IMR-90 (cell line): ENCODE data around the gene NXN. TPM values are rescaled to one million over a fixed set of nuclear protein-coding genes. Genes with fewer than 3 reads are reported as not detected.

Source experiments
- ATAC-seq: fragments of 200-7000 bp; cut with Tn5 transposase; 2 replicates; pipeline ENCODE4 v1.9.1; 2020; ENCODE audit warnings: low read depth, mild to moderate bottlenecking, moderate library complexity
- BruUV-seq: library from RNA; stranded (reverse); fragments of 400-500 nt; replicated peaks from 2 replicates; lab custom pipeline; 2021; lab: Mats Ljungman, UMichigan
- CTCF ChIA-PET: fragments of 300-600 bp; formaldehyde crosslinking; extraction: SDS; loops from one replicate; lab custom pipeline; 2021; ENCODE audit warnings: antibody characterized with exemption; lab: Yijun Ruan, JAX
- POLR2A ChIA-PET: fragments of 300-600 bp; sonication (Branson Sonifier 250); formaldehyde crosslinking; loops from one replicate; lab custom pipeline; 2022; ENCODE audit warnings: antibody characterized with exemption; ENCODE audit not compliant: unreplicated experiment; lab: Charles Lee
- DNase-seq: peaks from one replicate; pipeline ENCODE4 v3.0.0; 2013
- H2AFZ ChIP-seq: replicated peaks from 2 replicates; pipeline ENCODE3; 2013; ENCODE audit warnings: low read length, mild to moderate bottlenecking; ENCODE audit not compliant: poor library complexity
- H2AK5ac ChIP-seq: 2 replicates; pipeline ENCODE4 v1.6.1; 2013; ENCODE audit warnings: low read depth, low read length, inconsistent platforms
- H2AK9ac ChIP-seq: replicated peaks from 2 replicates; pipeline ENCODE3; 2013; ENCODE audit warnings: mild to moderate bottlenecking, low read depth, low read length, moderate library complexity; ENCODE audit not compliant: poor library complexity
- H2BK120ac ChIP-seq: 2 replicates; pipeline ENCODE4 v1.6.1; 2013; ENCODE audit warnings: low read depth, low read length, inconsistent platforms
- H2BK15ac ChIP-seq: 3 replicates; pipeline ENCODE4 v1.6.1; 2013; ENCODE audit warnings: low read depth, low read length, inconsistent platforms
- H2BK20ac ChIP-seq: 2 replicates; pipeline ENCODE4 v1.6.1; 2013; ENCODE audit warnings: low read depth, mild to moderate bottlenecking, inconsistent platforms, low read length, moderate library complexity
- H2BK5ac ChIP-seq: 2 replicates; pipeline ENCODE4 v1.6.1; 2013; ENCODE audit warnings: mild to moderate bottlenecking, low read depth, low read length, inconsistent platforms; ENCODE audit not compliant: poor library complexity, severe bottlenecking
- H3K14ac ChIP-seq: replicated peaks from 2 replicates; pipeline ENCODE4 v1.6.1; 2013; ENCODE audit warnings: low read depth, low read length, inconsistent platforms
- H3K18ac ChIP-seq: 2 replicates; pipeline ENCODE4 v1.6.1; 2013; ENCODE audit warnings: low read depth, low read length, control low read depth
- H3K23ac ChIP-seq: 2 replicates; pipeline ENCODE4 v1.6.1; 2013; ENCODE audit warnings: low read depth, low read length, inconsistent platforms
- H3K27ac ChIP-seq: 2 replicates; pipeline ENCODE4 v1.5.1; 2013; ENCODE audit warnings: mild to moderate bottlenecking, control low read depth, low read length; ENCODE audit not compliant: insufficient read depth
- H3K27me3 ChIP-seq: 2 replicates; pipeline ENCODE4 v1.6.1; 2013; ENCODE audit warnings: low read length; ENCODE audit not compliant: control insufficient read depth, insufficient read depth
- H3K36me3 ChIP-seq: 2 replicates; pipeline ENCODE4 v1.6.1; 2013; ENCODE audit warnings: low read length, mixed read lengths; ENCODE audit not compliant: control insufficient read depth, insufficient read depth
- H3K4ac ChIP-seq: 2 replicates; pipeline ENCODE4 v1.6.1; 2013; ENCODE audit warnings: low read depth, low read length, inconsistent platforms
- H3K4me1 ChIP-seq: 2 replicates; pipeline ENCODE4 v1.6.1; 2013; ENCODE audit warnings: low read length, mixed read lengths; ENCODE audit not compliant: control insufficient read depth, insufficient read depth
- H3K4me2 ChIP-seq: 2 replicates; pipeline ENCODE4 v1.6.1; 2013; ENCODE audit warnings: low read depth, mild to moderate bottlenecking, control low read depth, low read length, moderate library complexity
- H3K4me3 ChIP-seq: 2 replicates; pipeline ENCODE4 v1.5.1; 2013; ENCODE audit warnings: low read depth, mild to moderate bottlenecking, control low read depth, low read length, moderate library complexity; ENCODE audit not compliant: insufficient read depth
- H3K56ac ChIP-seq: 2 replicates; pipeline ENCODE4 v1.6.1; 2013; ENCODE audit warnings: low read length, inconsistent platforms; ENCODE audit not compliant: insufficient read depth; ENCODE audit errors: extremely low read depth
- H3K79me1 ChIP-seq, 2 experiments: 2 replicates each; pipeline ENCODE4 v1.6.1; 2013; ENCODE audit warnings: low read length in 2 of 2, inconsistent platforms in 1 of 2, low read depth in 1 of 2
- H3K9ac ChIP-seq: 2 replicates; pipeline ENCODE4 v1.6.1; 2013; ENCODE audit warnings: low read depth, low read length, control low read depth
- H3K9me1 ChIP-seq: 2 replicates; pipeline ENCODE4 v1.6.1; 2013; ENCODE audit warnings: low read length, inconsistent platforms; ENCODE audit not compliant: insufficient read depth
- H3K9me3 ChIP-seq: 2 replicates; pipeline ENCODE4 v1.6.1; 2013; ENCODE audit warnings: low read length; ENCODE audit not compliant: control insufficient read depth, insufficient read depth
- H4K20me1 ChIP-seq: 2 replicates; pipeline ENCODE4 v1.6.1; 2013; ENCODE audit warnings: low read length, inconsistent platforms; ENCODE audit not compliant: insufficient read depth
- H4K5ac ChIP-seq: 2 replicates; pipeline ENCODE4 v1.6.1; 2013; ENCODE audit warnings: mild to moderate bottlenecking, low read depth, low read length, control low read depth
- H4K8ac ChIP-seq, 2 experiments: 2 replicates each; pipeline ENCODE4 v1.6.1; 2013; ENCODE audit warnings: low read depth in 2 of 2, low read length in 2 of 2, control low read depth in 1 of 2, inconsistent platforms in 1 of 2
- H4K91ac ChIP-seq: 2 replicates; pipeline ENCODE4 v1.6.1; 2013; ENCODE audit warnings: low read depth, low read length, inconsistent platforms; ENCODE audit not compliant: insufficient read depth
- BHLHE40 ChIP-seq: fragments of 150-350 bp; IDR thresholded peaks from 2 replicates; pipeline ENCODE4 v1.6.1; 2016; ENCODE audit warnings: mild to moderate bottlenecking, low read depth, low read length
- CEBPB ChIP-seq: IDR thresholded peaks from 2 replicates; pipeline ENCODE4 v1.6.1; 2012; ENCODE audit warnings: low read depth, low read length, improper control_type of control experiment
- CHD1 ChIP-seq: IDR thresholded peaks from 2 replicates; pipeline ENCODE4 v1.6.1; 2012; ENCODE audit warnings: low read depth, low read length, improper control_type of control experiment
- FOS ChIP-seq: fragments of 150-350 bp; IDR thresholded peaks from 2 replicates; pipeline ENCODE4 v1.6.1; 2016; ENCODE audit warnings: low read depth, low read length
- MAZ ChIP-seq: IDR thresholded peaks from 2 replicates; pipeline ENCODE4 v1.6.1; 2012; ENCODE audit warnings: low read depth, mild to moderate bottlenecking, low read length, improper control_type of control experiment, moderate library complexity, borderline replicate concordance
- MXI1 ChIP-seq: IDR thresholded peaks from 2 replicates; pipeline ENCODE4 v1.6.1; 2012; ENCODE audit warnings: low read depth, mild to moderate bottlenecking, low read length, moderate library complexity, borderline replicate concordance
- NFE2L2 ChIP-seq: fragments of 150-350 bp; IDR thresholded peaks from 2 replicates; pipeline ENCODE4 v1.6.1; 2016; ENCODE audit warnings: low read depth, mild to moderate bottlenecking, low read length
- POLR2A ChIP-seq: IDR thresholded peaks from 2 replicates; pipeline ENCODE4 v1.6.1; 2012; ENCODE audit warnings: mild to moderate bottlenecking, low read depth, low read length
- RAD21 ChIP-seq: IDR thresholded peaks from 2 replicates; pipeline ENCODE4 v1.6.1; 2012; ENCODE audit warnings: low read length, improper control_type of control experiment
- RCOR1 ChIP-seq: IDR thresholded peaks from 2 replicates; pipeline ENCODE4 v1.6.1; 2012; ENCODE audit warnings: mild to moderate bottlenecking, low read length, improper control_type of control experiment; ENCODE audit not compliant: insufficient replicate concordance
- RFX5 ChIP-seq: IDR thresholded peaks from 2 replicates; pipeline ENCODE4 v1.8.0; 2012; ENCODE audit warnings: low read depth, mild to moderate bottlenecking, low read length, moderate library complexity
- SMC3 ChIP-seq: fragments of 150-350 bp; IDR thresholded peaks from 2 replicates; pipeline ENCODE4 v1.6.1; 2016; ENCODE audit warnings: low read depth, mild to moderate bottlenecking, antibody characterized with exemption, low read length, moderate library complexity
- WGBS, 2 experiments: methylation state at CpG; one replicate each; pipeline versions ENCODE4 v1.1.5 to v1.1.7; 2013; ENCODE audit warnings: missing lambda C conversion rate in 2 of 2; ENCODE audit not compliant: insufficient read length in 1 of 2; ENCODE audit errors: extremely low coverage in 2 of 2; 5-methylcytosine and 5-hydroxymethylcytosine counted together
- dilution Hi-C: fragments of 300-500 bp; cut with HindIII; formaldehyde crosslinking; loops from one replicate; pipeline ENCODE4 v1.14.3; 2018; ENCODE audit warnings: low sequenced_read_pairs; ENCODE audit not compliant: unreplicated experiment
- in situ Hi-C: fragments of 300-500 bp; cut with MboI; formaldehyde crosslinking; loops from 3 replicates; pipeline ENCODE4 v1.14.3; 2019; ENCODE audit warnings: low sequenced_read_pairs, inconsistent platforms, mixed read lengths
- intact Hi-C: fragments of 100-400 bp; cut with micrococcal nuclease; formaldehyde crosslinking; loops from 2 replicates; pipeline ENCODE4 v1.10.0; 2022
- polyA plus RNA-seq, 3 experiments: library from polyadenylated mRNA; depleted of rRNA; stranded (reverse); fragments of >200 nt; gene quantifications; 2 replicates each; pipeline ENCODE4 v1.2.3, GENCODE V29; 2012; ENCODE audit warnings: low replicate concordance in 1 of 3
- total RNA-seq: library from RNA; depleted of rRNA; stranded (reverse); fragments of >200 nt; gene quantifications from 2 replicates; pipeline ENCODE4 v1.2.3, GENCODE V29; 2012
- TF ChIP-seq, protein P1 (sequence below): fragments of 150-350 bp; IDR thresholded peaks from 2 replicates; pipeline ENCODE4 v1.6.1; 2016; ENCODE audit warnings: low read depth, mild to moderate bottlenecking, low read length, moderate library complexity, borderline replicate concordance
- TF ChIP-seq, protein P2 (sequence below): conservative IDR thresholded peaks from 2 replicates; pipeline ENCODE4 v1.5.1; 2012; ENCODE audit warnings: mild to moderate bottlenecking, low read depth, low read length, improper control_type of control experiment
- TF ChIP-seq, protein P3 (sequence below): fragments of 150-350 bp; IDR thresholded peaks from 2 replicates; pipeline ENCODE4 v1.6.1; 2017; ENCODE audit warnings: mild to moderate bottlenecking, antibody characterized with exemption, low read length, low read depth

NXN gene
- total and polyA plus RNA-seq, 2 of the 4 experiments (the other 2 are of a cell fraction): 52.5 to 116 TPM

DNA sequence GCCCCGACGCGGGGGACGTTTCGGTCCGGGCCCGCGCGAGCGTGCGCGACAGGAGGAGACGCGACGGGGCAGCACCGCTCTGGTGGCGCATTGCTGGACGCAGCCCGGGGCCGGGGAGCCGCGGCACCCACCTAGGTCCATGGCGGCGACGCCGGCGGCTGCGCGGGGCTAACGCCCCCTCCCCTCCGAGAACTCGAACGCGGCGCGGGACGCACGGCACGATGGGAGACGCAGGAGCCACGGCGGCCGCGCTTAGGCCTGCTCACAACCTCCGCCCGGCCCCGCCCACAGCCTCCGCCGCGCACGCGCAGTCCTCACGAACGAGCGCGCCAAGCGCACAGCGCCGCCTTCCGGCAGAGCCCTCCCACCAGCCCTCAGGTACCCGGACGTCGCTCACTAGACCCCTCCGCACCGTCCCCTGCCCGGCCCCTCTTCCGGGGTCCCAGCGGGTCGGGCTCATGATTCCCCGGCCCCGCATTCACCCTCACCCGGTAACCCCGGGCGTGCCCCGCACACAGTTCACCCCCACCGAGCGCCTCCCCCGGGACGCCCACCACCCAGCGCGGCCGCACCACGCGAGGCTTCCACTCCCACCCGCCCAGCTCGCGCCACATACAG lies 227.5 kb downstream of the NXN start, which contains the start of gene GEMIN4:
Gene GEMIN4, minus strand, starts transcription at position 263 of the 618 bp plus-strand sequence. Its CDS starts 122 bp downstream, at position 141.
- H4K8ac ChIP-seq: peak within 1 kb of the TSS; percentile 95 to 96
- H3K9ac ChIP-seq: peak within 1 kb of the TSS; percentile 84
- DNase-seq (peak; percentile 81), ATAC-seq (peak; percentile 88)
- peak within 1 kb of the TSS; percentile 80 for H4K5ac ChIP-seq
- H3K9me3 ChIP-seq: no peaks in the 10 kb centered on the region
- H3K4me3 ChIP-seq: peak within 1 kb of the TSS; percentile 88
- no peaks in the 10 kb centered on the region for H3K27me3 ChIP-seq
- peak within 1 kb of the TSS; percentile 99 for H2AFZ ChIP-seq
- dilution Hi-C loops: no loop called here
- H3K4me1 ChIP-seq: peaks cover 10% of the 10 kb centered on the region
- peak within 1 kb of the TSS; percentile 98 for H2AK9ac ChIP-seq
- H3K27ac ChIP-seq: peak within 1 kb of the TSS; percentile 57
- H2BK120ac ChIP-seq: peak within 1 kb of the TSS; percentile 13
- peak within 1 kb of the TSS; percentile 91 for H3K4ac ChIP-seq
- peaks cover 17% of the 10 kb centered on the region for H3K36me3 ChIP-seq
- H3K23ac ChIP-seq: peak within 1 kb of the TSS; percentile 82
- peak within 1 kb of the TSS; percentile 95 for H3K14ac ChIP-seq
- TF ChIP-seq SMC3 (peak; percentile 56), MXI1 (peak; percentile 47; the same call in 1 of the 2 replicates), RFX5 (no peak), RCOR1 (no peak), BHLHE40 (no peak), POLR2A (peak; percentile 70), CEBPB (no peak), CHD1 (no peak), NFE2L2 (no peak), FOS (no peak), RAD21 (peak; percentile 54), MAZ (0 out of 2 replicates have a peak, but pooled peaks have one; percentile 73)
- TF ChIP-seq, protein P1, sequence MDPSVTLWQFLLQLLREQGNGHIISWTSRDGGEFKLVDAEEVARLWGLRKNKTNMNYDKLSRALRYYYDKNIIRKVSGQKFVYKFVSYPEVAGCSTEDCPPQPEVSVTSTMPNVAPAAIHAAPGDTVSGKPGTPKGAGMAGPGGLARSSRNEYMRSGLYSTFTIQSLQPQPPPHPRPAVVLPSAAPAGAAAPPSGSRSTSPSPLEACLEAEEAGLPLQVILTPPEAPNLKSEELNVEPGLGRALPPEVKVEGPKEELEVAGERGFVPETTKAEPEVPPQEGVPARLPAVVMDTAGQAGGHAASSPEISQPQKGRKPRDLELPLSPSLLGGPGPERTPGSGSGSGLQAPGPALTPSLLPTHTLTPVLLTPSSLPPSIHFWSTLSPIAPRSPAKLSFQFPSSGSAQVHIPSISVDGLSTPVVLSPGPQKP: no peak
- TF ChIP-seq, protein P2, sequence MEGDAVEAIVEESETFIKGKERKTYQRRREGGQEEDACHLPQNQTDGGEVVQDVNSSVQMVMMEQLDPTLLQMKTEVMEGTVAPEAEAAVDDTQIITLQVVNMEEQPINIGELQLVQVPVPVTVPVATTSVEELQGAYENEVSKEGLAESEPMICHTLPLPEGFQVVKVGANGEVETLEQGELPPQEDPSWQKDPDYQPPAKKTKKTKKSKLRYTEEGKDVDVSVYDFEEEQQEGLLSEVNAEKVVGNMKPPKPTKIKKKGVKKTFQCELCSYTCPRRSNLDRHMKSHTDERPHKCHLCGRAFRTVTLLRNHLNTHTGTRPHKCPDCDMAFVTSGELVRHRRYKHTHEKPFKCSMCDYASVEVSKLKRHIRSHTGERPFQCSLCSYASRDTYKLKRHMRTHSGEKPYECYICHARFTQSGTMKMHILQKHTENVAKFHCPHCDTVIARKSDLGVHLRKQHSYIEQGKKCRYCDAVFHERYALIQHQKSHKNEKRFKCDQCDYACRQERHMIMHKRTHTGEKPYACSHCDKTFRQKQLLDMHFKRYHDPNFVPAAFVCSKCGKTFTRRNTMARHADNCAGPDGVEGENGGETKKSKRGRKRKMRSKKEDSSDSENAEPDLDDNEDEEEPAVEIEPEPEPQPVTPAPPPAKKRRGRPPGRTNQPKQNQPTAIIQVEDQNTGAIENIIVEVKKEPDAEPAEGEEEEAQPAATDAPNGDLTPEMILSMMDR: peak; percentile 92
- TF ChIP-seq, protein P3, sequence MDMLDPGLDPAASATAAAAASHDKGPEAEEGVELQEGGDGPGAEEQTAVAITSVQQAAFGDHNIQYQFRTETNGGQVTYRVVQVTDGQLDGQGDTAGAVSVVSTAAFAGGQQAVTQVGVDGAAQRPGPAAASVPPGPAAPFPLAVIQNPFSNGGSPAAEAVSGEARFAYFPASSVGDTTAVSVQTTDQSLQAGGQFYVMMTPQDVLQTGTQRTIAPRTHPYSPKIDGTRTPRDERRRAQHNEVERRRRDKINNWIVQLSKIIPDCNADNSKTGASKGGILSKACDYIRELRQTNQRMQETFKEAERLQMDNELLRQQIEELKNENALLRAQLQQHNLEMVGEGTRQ: no peak
- peaks cover 23 to 43% of the 10 kb centered on the region in 2 experiments for H3K79me1 ChIP-seq
- ChIA-PET CTCF (interaction anchor here (0.7 to 1.3 kb wide), 2 partner anchors 13 to 245 kb away, joined by 3 to 4 read pairs; partner anchors contain the start of gene TIMM22), POLR2A (no interaction called here)
- H3K4me2 ChIP-seq: peak within 1 kb of the TSS; percentile 98
- peaks cover 7% of the 10 kb centered on the region; the same call in 1 of the 2 replicates for H4K20me1 ChIP-seq
- peaks cover 17% of the 10 kb centered on the region for H3K9me1 ChIP-seq
- intact Hi-C loops: no loop called here
- peak within 1 kb of the TSS; percentile 32; the same call in 1 of the 2 replicates for H3K18ac ChIP-seq
- H2BK5ac ChIP-seq: peak within 1 kb of the TSS; percentile 57
- no peak within 1 kb of the TSS; the same call in none of the 2 replicates for H3K56ac ChIP-seq
- peak within 1 kb of the TSS; percentile 59 for H2AK5ac ChIP-seq
- no peak within 1 kb of the TSS for H2BK15ac ChIP-seq
- no TSS peak for BruUV-seq
- H4K91ac ChIP-seq: peak within 1 kb of the TSS; percentile 70
- no peak within 1 kb of the TSS for H2BK20ac ChIP-seq
- WGBS, 2 experiments: 0% methylated on average over 43 of the region's 87 CpGs; no CpG with 5 or more reads in 1 of the 2 experiments
- in situ Hi-C loops: no loop called here
